ENCODE data around the gene PLXDC2. TPM values are rescaled to one million over a fixed set of nuclear protein-coding genes. Genes with fewer than 3 reads are reported as not detected.

Gene PLXDC2
- total and polyA plus RNA-seq, 10 of the 15 experiments (the other 5 are each of a cell fraction or from before 2014, with no cell fraction given), result 0.05 to 1.8 (median 0.14) TPM; not detected in 2

DNA sequence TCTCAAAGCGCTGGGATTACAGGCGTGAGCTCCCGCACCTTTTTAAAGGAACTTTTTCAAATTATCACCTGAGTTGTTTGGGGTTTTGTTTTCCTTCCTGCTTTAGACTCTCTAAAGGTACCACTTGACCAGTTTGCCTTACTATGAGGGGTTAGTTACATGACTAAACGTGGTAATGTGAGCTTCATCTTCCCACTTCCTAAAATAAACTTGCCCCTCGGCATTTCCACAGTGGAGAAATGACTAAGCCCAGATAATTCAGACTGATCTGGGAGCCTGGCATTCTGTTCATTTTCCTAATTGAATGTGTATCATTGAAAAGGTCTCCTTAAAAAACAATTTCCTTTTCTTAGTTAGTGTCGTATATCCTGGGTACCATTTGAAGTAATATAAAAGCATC, 163.4 kb downstream of the PLXDC2 start:
- Histone ChIP-seq H3K9ac (ENCODE audit: control insufficient read depth, insufficient read depth, low read length) (no peak overlapping the region), H4K20me1 (ENCODE audit: control insufficient read depth, insufficient read depth) (no peaks in the 10 kb centered on the region), H3K79me2 (ENCODE audit: control insufficient read depth, insufficient read depth, low read length) (no peaks in the 10 kb centered on the region), H3K27ac (ENCODE audit: control insufficient read depth, insufficient read depth) (no peak overlapping the region), H2AFZ (ENCODE audit: control insufficient read depth, low read depth, low read length) (no peak overlapping the region), H3K4me2 (ENCODE audit: control insufficient read depth, insufficient read depth) (no peak overlapping the region), H3K4me3 (no peak overlapping the region), H3K27me3 (replicated peaks in 1 of 2; ENCODE audit: control insufficient read depth in 2 of 2, insufficient read depth in 2 of 2, low read length in 1 of 2) (no peaks in the 10 kb centered on the region), H3K4me1 (ENCODE audit: control insufficient read depth, insufficient read depth, low read length) (no peaks in the 10 kb centered on the region), H3K36me3 (ENCODE audit: control insufficient read depth in 2 of 2, insufficient read depth in 2 of 2, low read length in 1 of 2) (no peaks in the 10 kb centered on the region), H3K9me3 (replicated peaks; ENCODE audit: control insufficient read depth, insufficient read depth, low read length) (no peaks in the 10 kb centered on the region)
- ChIA-PET POLR2A (no interaction called here), SMC1A (ENCODE audit: uncharacterized antibody, unreplicated experiment) (no interaction called here), RAD21 (ENCODE audit: unreplicated experiment) (no interaction called here), CTCF (interaction anchor here (0.6 kb wide), 1 partner anchor 17 kb away, joined by 3 read pairs; no protein-coding TSS in a partner anchor)
- ATAC-seq (no peak), DNase-seq (ENCODE audit: low read depth, low spot score) (no peak), FAIRE-seq (no peak)
- no TSS peak for BruUV-seq (replicated peaks)
- no peak for TF ChIP-seq CEBPB (IDR thresholded peaks at IDR 0.05; ENCODE audit: borderline replicate concordance in 1 of 2, low read depth in 2 of 2, low read length in 2 of 2)
- no peak for TF ChIP-seq ZNF207 (IDR thresholded peaks at IDR 0.05; ENCODE audit: borderline replicate concordance)
- no peak for TF ChIP-seq ESRRA (IDR thresholded peaks at IDR 0.05; ENCODE audit: low read length)
- TF ChIP-seq, protein P1, sequence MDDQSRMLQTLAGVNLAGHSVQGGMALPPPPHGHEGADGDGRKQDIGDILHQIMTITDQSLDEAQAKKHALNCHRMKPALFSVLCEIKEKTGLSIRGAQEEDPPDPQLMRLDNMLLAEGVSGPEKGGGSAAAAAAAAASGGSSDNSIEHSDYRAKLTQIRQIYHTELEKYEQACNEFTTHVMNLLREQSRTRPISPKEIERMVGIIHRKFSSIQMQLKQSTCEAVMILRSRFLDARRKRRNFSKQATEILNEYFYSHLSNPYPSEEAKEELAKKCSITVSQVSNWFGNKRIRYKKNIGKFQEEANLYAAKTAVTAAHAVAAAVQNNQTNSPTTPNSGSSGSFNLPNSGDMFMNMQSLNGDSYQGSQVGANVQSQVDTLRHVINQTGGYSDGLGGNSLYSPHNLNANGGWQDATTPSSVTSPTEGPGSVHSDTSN (IDR thresholded peaks at IDR 0.05; ENCODE audit: insufficient replicate concordance, low read depth, low read length), result no peak
- no peak for TF ChIP-seq MYC (IDR thresholded peaks at IDR 0.05; ENCODE audit: insufficient read depth, insufficient read length, insufficient replicate concordance, low read length, severe bottlenecking)
- TF ChIP-seq GABPA (IDR thresholded peaks at IDR 0.05; ENCODE audit: low read depth), result no peak
- no peak for TF ChIP-seq TAF1 (IDR thresholded peaks at IDR 0.05; ENCODE audit: borderline replicate concordance, low read depth, low read length)
- TF ChIP-seq IKZF2 (IDR thresholded peaks at IDR 0.05), result no peak
- TF ChIP-seq BACH1 (IDR thresholded peaks at IDR 0.05; ENCODE audit: borderline replicate concordance), result no peak
- TF ChIP-seq, protein P2, sequence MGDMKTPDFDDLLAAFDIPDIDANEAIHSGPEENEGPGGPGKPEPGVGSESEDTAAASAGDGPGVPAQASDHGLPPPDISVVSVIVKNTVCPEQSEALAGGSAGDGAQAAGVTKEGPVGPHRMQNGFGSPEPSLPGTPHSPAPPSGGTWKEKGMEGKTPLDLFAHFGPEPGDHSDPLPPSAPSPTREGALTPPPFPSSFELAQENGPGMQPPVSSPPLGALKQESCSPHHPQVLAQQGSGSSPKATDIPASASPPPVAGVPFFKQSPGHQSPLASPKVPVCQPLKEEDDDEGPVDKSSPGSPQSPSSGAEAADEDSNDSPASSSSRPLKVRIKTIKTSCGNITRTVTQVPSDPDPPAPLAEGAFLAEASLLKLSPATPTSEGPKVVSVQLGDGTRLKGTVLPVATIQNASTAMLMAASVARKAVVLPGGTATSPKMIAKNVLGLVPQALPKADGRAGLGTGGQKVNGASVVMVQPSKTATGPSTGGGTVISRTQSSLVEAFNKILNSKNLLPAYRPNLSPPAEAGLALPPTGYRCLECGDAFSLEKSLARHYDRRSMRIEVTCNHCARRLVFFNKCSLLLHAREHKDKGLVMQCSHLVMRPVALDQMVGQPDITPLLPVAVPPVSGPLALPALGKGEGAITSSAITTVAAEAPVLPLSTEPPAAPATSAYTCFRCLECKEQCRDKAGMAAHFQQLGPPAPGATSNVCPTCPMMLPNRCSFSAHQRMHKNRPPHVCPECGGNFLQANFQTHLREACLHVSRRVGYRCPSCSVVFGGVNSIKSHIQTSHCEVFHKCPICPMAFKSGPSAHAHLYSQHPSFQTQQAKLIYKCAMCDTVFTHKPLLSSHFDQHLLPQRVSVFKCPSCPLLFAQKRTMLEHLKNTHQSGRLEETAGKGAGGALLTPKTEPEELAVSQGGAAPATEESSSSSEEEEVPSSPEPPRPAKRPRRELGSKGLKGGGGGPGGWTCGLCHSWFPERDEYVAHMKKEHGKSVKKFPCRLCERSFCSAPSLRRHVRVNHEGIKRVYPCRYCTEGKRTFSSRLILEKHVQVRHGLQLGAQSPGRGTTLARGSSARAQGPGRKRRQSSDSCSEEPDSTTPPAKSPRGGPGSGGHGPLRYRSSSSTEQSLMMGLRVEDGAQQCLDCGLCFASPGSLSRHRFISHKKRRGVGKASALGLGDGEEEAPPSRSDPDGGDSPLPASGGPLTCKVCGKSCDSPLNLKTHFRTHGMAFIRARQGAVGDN (IDR thresholded peaks at IDR 0.05), result no peak
- no peak for TF ChIP-seq POLR2A (IDR thresholded peaks at IDR 0.05; ENCODE audit: low read depth, low read length)
- TF ChIP-seq BRCA1 (IDR thresholded peaks at IDR 0.05; ENCODE audit: low read depth, low read length), result no peak
- no peak for TF ChIP-seq JUND (IDR thresholded peaks at IDR 0.05; ENCODE audit: low read depth, low read length)
- TF ChIP-seq, protein P3, sequence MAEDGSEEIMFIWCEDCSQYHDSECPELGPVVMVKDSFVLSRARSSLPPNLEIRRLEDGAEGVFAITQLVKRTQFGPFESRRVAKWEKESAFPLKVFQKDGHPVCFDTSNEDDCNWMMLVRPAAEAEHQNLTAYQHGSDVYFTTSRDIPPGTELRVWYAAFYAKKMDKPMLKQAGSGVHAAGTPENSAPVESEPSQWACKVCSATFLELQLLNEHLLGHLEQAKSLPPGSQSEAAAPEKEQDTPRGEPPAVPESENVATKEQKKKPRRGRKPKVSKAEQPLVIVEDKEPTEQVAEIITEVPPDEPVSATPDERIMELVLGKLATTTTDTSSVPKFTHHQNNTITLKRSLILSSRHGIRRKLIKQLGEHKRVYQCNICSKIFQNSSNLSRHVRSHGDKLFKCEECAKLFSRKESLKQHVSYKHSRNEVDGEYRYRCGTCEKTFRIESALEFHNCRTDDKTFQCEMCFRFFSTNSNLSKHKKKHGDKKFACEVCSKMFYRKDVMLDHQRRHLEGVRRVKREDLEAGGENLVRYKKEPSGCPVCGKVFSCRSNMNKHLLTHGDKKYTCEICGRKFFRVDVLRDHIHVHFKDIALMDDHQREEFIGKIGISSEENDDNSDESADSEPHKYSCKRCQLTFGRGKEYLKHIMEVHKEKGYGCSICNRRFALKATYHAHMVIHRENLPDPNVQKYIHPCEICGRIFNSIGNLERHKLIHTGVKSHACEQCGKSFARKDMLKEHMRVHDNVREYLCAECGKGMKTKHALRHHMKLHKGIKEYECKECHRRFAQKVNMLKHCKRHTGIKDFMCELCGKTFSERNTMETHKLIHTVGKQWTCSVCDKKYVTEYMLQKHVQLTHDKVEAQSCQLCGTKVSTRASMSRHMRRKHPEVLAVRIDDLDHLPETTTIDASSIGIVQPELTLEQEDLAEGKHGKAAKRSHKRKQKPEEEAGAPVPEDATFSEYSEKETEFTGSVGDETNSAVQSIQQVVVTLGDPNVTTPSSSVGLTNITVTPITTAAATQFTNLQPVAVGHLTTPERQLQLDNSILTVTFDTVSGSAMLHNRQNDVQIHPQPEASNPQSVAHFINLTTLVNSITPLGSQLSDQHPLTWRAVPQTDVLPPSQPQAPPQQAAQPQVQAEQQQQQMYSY (CRISPR knock-in tag; IDR thresholded peaks at IDR 0.05), result no peak
- no peak for TF ChIP-seq NR2F1 (conservative IDR thresholded peaks at IDR 0.05)
- intact Hi-C loops (cut with micrococcal nuclease; ENCODE audit: unreplicated experiment), result no loop called here
- in situ Hi-C loops (cut with MboI), result no loop called here
- WGBS (ENCODE audit: insufficient coverage, insufficient replicate concordance, low lambda C conversion rate, missing lambda C conversion rate), result 31% methylated on average over 6 of the region's 6 CpGs
